Measurements from ENCODE around the gene ZMYM5. TPM values are rescaled to one million over a fixed set of nuclear protein-coding genes. Genes with fewer than 3 reads are reported as not detected.
A peak's percentile ranks its signal among the peaks of the same experiment; 100 is the strongest.

The ZMYM5 gene
- total RNA-seq, 4 donors from 2014 or later = 9.6 to 16.0 (median 13.7) TPM

- Histone ChIP-seq H3K4me1 (peaks cover 0 to 51% (median 12%) of the 10 kb centered on the region in 3 donors), H3K4me3 (no peak overlapping the region), H3K27me3 (no peaks in the 10 kb centered on the region), H3K9me3 (no peaks in the 10 kb centered on the region), H3K36me3 (peaks cover 0 to 45% of the 10 kb centered on the region in 2 donors), H3K27ac (peak overlapping the region in 3 of 4 donors; percentile 38 to 66 (median 62))
- TF ChIP-seq POLR2AphosphoS5 (IDR thresholded peaks at IDR 0.05) (peak; percentile 55), POLR2A (IDR thresholded peaks at IDR 0.05) (no peak), EP300 (IDR thresholded peaks at IDR 0.05) (no peak), CTCF (IDR thresholded peaks at IDR 0.05) (no peak)
- ATAC-seq = peak; percentile 93
- WGBS, 2 donors (ENCODE audit: low coverage in 1 of 2) = 18 to 19% methylated on average over 2 of the region's 2 CpGs
Observed at GRCh38 chr13:19845758-19846157, 17.7 kb downstream of the ZMYM5 start.

GRCh38 chr13:19838865-19839275, 24.6 kb downstream of the ZMYM5 start:
- no peak for TF ChIP-seq EP300 (IDR thresholded peaks at IDR 0.05)
- TF ChIP-seq POLR2AphosphoS5 (IDR thresholded peaks at IDR 0.05) = no peak
- no peak for TF ChIP-seq POLR2A (IDR thresholded peaks at IDR 0.05)
- no peak for TF ChIP-seq CTCF (IDR thresholded peaks at IDR 0.05)
- Histone ChIP-seq H3K9me3 (no peaks in the 10 kb centered on the region), H3K27ac (no peak overlapping the region), H3K4me3 (no peak overlapping the region), H3K4me1 (peaks cover 0 to 24% (median 0%) of the 10 kb centered on the region in 3 donors), H3K36me3 (peaks cover 0 to 56% of the 10 kb centered on the region in 2 donors), H3K27me3 (no peaks in the 10 kb centered on the region)
- 41 to 62% methylated on average over 4 of the region's 4 CpGs for WGBS, 2 donors (ENCODE audit: low coverage in 1 of 2)
- no peak for ATAC-seq

GRCh38 chr13:19836472-19836871, 27.0 kb downstream of the ZMYM5 start:
- Histone ChIP-seq H3K27me3 (no peaks in the 10 kb centered on the region), H3K9me3 (no peaks in the 10 kb centered on the region), H3K4me1 (peaks cover 0 to 13% (median 0%) of the 10 kb centered on the region in 3 donors), H3K27ac (no peak overlapping the region), H3K36me3 (peaks cover 0 to 76% of the 10 kb centered on the region in 2 donors), H3K4me3 (no peak overlapping the region)
- TF ChIP-seq EP300 (IDR thresholded peaks at IDR 0.05) (no peak), CTCF (IDR thresholded peaks at IDR 0.05) (no peak), POLR2A (IDR thresholded peaks at IDR 0.05) (no peak), POLR2AphosphoS5 (IDR thresholded peaks at IDR 0.05) (no peak)
- WGBS, 2 donors (ENCODE audit: low coverage in 1 of 2) = 83% methylated on average over 1 of the region's 1 CpG; no CpG with 5 or more reads in 1 of the 2 donors
- no peak for ATAC-seq

GRCh38 chr13:19834704-19835103, 28.7 kb downstream of the ZMYM5 start:
- 93 to 100% methylated on average over 1 to 3 of the region's 4 CpGs for WGBS, 2 donors (ENCODE audit: low coverage in 1 of 2)
- TF ChIP-seq POLR2AphosphoS5 (IDR thresholded peaks at IDR 0.05) (no peak), EP300 (IDR thresholded peaks at IDR 0.05) (no peak), POLR2A (IDR thresholded peaks at IDR 0.05) (no peak), CTCF (IDR thresholded peaks at IDR 0.05) (no peak)
- H3K9me3 ChIP-seq = no peaks in the 10 kb centered on the region
- ATAC-seq = no peak
- H3K4me1 ChIP-seq = peaks cover 0 to 6% (median 0%) of the 10 kb centered on the region in 3 donors
- peaks cover 0 to 90% of the 10 kb centered on the region in 2 donors for H3K36me3 ChIP-seq
- no peak overlapping the region for H3K27ac ChIP-seq
- H3K27me3 ChIP-seq = no peaks in the 10 kb centered on the region
- H3K4me3 ChIP-seq = no peak overlapping the region

DNA sequence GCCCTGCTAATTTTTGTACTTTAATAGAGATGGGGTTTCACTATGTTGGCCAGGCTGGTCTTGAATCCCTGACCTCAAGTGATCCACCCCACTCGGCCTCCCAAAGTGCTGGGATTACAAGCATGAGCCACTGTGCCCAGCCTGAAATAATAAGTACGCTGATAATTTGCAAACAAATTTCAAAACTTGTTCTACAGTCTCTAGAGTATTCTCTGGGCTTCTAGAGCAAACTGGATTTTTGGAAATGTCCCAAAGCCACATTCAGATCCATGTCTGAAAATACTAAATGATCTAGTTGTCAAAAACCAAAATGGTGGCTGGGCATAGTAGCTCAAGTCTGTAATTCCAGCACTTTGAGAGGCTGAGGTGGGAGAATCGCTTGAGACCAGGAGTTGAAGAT, 40.8 kb downstream of the ZMYM5 start:
- TF ChIP-seq EP300 (IDR thresholded peaks at IDR 0.05) = no peak
- TF ChIP-seq POLR2AphosphoS5 (IDR thresholded peaks at IDR 0.05) = no peak
- TF ChIP-seq POLR2A (IDR thresholded peaks at IDR 0.05) = no peak
- no peak for TF ChIP-seq CTCF (IDR thresholded peaks at IDR 0.05)
- WGBS, 2 donors (ENCODE audit: low coverage in 1 of 2) = 80 to 100% methylated on average over 2 of the region's 3 CpGs
- Histone ChIP-seq H3K36me3 (peaks cover 0 to 90% of the 10 kb centered on the region in 2 donors), H3K4me3 (no peak overlapping the region), H3K9me3 (no peaks in the 10 kb centered on the region), H3K27ac (no peak overlapping the region), H3K4me1 (no peaks in the 10 kb centered on the region), H3K27me3 (no peaks in the 10 kb centered on the region)
- ATAC-seq = no peak
